ENCODE data around the gene GBX2.

DNA sequence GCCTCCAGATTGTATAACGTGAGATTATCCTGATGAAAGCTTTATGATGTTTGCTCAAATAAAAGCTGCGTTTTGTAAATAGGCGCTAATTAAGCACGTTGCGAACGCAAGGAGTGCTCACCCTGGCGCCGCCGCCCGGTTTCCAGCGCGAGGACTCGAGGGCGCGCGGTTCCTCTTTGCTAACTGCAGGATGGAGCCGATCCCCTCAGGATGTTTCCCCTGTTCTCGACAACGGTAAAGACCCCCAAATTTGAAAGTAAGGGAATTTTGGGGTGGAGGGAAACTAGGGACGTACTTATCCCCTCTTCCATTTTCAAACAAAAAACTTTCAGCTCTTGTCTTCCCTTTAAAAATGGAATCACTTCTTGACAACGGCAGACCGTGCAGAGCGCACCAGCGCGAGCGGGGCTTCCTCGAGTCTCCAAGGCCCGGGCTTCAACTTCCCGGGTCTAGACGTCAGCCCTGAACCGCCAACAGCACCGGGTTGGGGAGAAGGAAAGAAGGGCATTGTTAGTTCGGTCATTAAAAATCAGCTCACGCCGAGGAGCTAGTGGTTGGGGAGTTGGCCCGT is 1.1 kb upstream of the GBX2 start:
- no peak for TF ChIP-seq POLR2AphosphoS5 (IDR thresholded peaks at IDR 0.05; ENCODE audit: low read depth, low read length)
- no peak for TF ChIP-seq POLR2A (IDR thresholded peaks at IDR 0.05; ENCODE audit: low read depth, low read length)

All from GM12892 (cell line).